ENCODE measurements around the gene POLR1A.

- TF ChIP-seq CTCF (conservative IDR thresholded peaks at IDR 0.05; ENCODE audit: low read length) (no peak), EZH2phosphoT487 (IDR thresholded peaks at IDR 0.05; ENCODE audit: borderline replicate concordance) (no peak)
Measured at GRCh38 chr2:86039963-86040655, 65.6 kb downstream of the POLR1A start.

All from Loucy (cell line).